Activated CD4-positive, alpha-beta T cell treated with anti-CD3 and anti-CD28 coated beads, Interleukin-2, Interleukin-6, amounts not matched to agents 100 ng/mL and 50 ng/mL, durations not matched to agents 16 hours and 8 hours (primary cell): ENCODE measurements around the gene C18orf54.
"Not testable (repeated sequence)": the region's sequence is repeated elsewhere in the genome, so short reads cannot be mapped to it uniquely, and the experiment has no call there.

Source experiments
- DNase-seq: peaks from one replicate; pipeline ENCODE4 v3.0.0-alpha.2; 2020

C18orf54 gene

DNA sequence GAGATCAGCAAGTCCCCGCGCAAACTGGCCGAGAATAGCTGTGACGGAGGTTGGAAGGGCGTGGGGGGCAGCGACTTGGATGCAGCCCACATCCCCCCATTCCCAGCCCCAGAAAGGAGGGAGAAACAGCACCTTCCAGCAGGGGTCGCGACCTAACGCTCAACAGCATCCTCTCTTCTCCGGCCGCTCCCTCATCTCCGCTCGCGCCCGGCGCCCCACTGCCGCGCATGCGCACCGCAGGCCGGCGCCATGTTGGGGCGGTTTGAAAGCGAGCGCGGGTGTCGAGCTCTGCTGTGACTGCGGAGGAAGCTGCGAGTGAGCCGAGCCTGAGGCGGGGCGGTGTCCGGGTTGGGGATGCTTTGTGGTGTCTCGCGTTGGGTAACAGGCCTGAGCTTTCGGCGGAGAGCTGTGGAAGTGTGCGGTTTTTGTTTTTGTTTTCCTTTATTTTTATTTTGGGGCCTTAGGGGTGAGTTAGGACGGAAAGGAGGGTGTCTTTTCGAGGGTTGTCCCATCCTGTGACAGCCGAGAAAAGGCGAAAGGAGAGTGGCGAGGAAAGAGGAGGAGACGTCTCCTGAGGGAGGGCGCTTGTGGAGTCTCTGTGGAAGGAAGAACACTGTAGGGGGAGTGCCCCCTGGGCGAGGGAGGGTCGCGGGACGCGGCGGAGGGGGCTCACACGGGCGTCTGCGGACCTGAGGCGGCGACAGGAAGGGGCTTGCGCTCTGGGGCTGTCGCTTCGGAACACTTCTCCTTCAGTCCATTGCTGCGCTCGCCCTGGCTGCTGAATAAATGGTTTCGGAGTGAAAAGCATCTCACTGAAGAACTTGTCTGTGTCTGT, at the start of gene C18orf54, which contains the start of gene STARD6:
TSS of gene C18orf54 (plus strand) at position 247 of the 835 bp plus-strand sequence. CDS start 2,667 bp downstream, outside the sequence.
TSS of gene STARD6 (minus strand) at position 199 of the 835 bp plus-strand sequence. CDS start 3,285 bp downstream, outside the sequence.
- DNase-seq, result peak; percentile 93

DNA sequence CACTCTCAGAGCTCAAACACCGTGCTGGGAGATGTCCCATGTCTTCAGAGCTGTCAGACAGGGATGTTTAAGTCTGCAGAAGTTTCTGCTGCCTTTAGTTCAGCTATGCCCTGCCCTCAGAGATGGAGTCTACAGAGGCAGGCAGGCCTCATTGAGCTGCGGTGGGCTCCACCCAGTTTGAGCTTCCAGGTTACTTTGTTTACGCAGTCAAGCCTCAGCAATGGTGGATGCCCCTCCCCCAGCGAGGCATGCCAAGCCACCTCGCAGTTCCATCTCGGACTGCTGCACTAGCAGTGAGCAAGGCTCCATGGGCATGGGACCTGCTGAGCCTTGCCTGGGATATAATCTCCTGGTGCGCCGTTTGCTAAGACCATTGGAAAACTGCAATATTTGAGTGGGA, 48.1 kb upstream of the C18orf54 start:
- DNase-seq, result not testable (repeated sequence)

DNA sequence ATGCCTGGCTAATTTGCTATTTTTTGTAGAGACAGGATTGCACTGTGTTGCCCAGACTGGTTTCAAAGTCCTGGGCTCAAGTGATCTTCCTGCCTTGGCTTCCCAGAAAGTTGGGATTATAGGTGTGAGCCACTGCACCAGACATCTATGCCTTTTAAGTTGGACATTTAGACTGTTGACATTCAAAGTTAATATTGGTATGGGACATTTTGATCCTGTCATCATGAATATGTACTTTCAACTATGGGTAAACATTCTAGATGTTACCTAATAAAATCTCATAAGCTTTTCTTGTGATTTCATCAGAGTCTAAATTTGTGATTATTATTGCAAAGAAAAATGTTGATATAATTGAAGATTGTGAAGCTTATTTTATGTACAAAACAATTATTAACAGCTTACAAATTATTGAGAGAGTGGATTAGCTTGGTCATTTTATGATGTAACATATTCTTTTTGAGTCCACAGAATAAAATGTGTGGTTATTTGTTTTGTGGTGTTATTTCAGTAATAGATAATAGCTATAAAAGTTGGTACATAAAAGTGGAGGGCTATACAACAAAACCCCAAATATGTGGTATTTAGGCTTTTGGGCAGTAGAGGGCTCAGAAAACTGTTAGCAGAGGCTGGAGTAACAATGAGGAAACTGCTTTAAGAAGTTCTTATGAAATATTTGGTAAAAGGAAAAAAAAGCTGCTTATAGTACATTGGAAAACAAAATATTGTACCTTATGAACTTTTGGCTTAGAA, 41.5 kb upstream of the C18orf54 start:
- no peak for DNase-seq

DNA sequence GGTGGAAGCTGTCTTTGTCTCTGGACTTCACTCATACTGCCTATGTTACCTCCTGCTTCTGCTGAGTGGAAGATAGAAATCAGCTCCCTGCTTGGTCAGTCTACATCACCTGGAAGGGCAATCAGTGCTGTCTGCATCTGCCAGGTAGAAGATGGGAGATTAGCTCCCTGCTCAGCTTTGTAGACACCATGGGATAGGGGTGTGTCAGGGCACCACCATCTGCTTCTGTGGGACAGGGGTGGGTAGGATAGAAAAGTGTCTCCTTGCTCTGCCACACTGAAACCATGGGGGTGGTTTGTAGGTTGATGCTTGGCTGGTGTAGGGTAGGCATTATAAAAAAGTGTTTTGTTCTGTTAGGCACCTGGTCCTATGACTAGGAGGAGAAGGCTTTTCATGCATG, 34.1 kb upstream of the C18orf54 start:
- DNase-seq, result no peak

DNA sequence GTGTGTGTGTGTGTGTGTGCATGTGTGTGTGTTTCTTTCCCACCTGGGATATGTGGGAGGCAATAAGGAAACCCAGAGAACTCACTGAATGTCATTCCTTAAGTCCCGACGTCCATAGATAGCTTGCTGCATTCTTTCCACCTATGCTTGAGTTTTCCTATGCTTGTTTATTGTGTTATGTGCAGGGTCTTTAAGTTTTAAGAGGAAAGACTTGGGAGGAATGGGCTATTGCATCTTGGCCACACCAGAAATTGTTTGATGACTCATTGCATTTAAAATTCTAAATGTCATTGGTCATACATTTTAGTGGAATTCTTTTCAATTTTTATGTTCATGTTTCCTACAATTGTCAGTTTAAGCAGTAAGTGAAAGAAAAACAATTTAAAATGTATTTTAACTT, 33.7 kb upstream of the C18orf54 start:
- no peak for DNase-seq

DNA sequence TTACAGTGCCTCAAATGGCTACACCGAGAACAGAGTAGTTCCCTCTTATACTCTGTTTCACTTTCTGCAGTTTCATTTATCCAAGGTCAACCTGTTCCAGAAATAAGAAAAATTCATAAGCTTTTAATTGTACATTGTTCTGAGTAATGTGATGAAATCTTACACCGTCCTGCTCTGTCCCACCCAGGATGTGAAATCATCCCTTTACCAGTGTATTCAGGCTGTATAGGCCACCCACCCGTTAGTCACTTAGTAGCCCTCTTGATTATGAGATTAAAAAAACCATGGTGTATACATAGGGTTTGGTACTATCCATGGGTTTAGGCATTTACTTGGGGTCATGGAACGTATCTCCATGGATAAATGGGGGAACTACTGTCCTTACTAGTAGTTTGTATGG, 29.9 kb upstream of the C18orf54 start:
- DNase-seq, result no peak

DNA sequence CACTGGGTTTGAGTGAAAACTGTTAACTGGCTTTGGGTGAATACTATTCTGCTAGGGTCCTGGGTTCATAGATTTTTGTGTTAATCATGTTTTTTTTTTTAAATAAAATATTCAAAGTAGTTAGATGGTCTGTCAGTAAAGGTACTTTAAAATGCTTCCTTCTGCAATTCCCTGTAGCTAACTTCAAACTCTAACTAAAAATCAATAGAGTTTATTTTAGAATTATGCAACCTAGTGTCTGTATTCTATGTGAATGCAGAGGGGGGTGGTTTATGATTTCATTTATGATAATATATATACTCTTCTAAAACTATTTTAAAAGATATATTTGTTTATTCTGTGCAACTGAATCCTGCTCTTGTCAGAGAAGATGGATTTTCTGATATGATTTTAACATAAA, 27.9 kb upstream of the C18orf54 start:
- no peak for DNase-seq

DNA sequence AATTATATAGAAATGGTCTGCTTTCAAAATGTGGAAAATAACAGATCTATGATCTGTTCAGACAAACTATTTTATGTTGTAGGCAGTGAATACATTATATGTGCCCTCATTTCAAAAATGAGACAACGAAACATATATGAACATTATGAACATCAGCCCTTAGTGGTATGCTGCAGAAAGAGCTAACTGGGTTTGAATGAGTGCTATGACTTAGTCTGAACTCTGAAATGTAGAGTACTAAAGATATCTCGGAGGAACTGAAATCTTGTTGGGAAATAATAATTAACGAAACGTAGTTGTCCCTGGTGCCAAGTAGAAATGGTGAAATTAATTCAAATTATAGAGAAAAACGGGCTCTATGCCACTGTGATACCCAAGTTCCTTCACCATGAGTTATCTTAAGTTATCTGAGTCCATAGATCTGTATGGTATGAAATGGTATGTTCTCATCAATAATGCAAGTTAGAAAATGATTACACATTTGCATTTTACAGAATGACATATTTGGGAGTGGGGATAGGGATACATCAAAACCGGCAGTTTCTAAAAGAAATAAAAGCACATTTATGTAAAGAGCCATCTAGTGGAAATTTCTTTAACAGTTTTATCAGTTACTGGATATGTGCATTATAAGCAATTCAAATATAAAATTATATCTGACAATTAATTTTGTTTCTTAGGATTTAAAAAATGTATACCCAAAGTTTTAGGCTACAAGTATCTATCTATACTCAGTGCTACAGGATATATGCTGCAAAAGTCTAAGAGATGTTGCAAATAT, 26.7 kb upstream of the C18orf54 start:
- DNase-seq, result no peak

DNA sequence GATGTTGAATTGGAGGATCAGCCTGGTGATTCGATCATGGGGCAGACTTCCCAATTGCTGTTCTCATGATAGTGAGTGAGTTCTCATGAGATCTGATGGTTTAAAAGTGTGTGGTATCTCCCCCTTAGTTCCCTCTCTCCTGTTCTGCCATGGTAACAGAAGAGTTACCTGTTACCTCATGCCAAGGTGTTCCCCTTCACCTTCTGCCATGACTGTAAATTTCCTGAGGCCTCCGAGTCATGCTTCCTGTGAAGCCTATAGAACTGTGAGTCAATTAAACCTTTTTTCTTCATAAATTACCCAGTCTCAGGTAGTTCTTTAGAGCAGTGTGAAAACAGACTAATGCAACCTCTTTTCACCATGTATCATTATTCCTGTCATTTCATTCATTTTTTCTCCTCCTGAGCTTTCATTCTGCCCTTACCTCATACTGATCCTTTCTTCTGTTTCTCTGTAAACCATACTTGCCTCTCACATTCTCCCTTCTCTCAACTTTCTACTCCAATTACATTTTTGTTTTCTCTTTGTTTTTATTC, 22.0 kb upstream of the C18orf54 start:
- DNase-seq, result no peak

DNA sequence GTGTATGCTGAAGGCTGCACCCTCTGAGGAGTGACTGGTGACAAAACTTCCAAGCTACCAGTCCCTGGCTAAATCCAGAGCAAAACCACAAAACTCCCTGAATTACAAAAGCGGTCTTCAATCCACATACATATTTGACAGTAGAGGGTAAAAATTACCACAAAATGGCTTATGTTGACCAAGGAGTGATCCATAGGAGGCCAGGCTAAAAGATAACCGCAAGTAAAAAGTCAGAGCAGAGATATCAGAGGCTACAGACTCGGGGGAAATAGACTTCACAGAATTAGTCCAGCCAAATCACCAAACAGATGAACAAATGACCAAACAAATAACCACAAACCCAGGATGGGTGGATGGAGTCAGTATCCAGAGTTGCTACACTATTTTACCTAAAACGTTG, 19.5 kb upstream of the C18orf54 start:
- DNase-seq, result no peak

DNA sequence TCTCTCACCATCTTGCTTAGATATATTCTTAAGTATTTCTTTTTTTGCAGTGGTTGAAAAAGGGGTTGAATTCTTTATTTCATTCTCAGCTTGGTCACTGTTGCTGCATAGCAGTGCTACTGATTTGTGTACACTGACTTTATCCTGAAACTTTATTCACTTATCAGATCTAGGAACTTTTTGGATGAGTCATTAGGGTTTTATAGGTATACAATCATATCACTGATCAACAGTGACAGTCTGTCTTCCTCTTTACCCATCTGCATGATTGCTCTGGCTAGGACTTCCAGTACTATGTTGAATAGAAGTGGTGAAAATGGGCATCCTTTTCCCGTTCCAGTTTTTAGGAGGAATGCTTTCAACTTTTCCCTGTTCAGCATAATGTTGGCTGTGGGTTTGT, 6.5 kb upstream of the C18orf54 start:
- DNase-seq, result peak; percentile 21

DNA sequence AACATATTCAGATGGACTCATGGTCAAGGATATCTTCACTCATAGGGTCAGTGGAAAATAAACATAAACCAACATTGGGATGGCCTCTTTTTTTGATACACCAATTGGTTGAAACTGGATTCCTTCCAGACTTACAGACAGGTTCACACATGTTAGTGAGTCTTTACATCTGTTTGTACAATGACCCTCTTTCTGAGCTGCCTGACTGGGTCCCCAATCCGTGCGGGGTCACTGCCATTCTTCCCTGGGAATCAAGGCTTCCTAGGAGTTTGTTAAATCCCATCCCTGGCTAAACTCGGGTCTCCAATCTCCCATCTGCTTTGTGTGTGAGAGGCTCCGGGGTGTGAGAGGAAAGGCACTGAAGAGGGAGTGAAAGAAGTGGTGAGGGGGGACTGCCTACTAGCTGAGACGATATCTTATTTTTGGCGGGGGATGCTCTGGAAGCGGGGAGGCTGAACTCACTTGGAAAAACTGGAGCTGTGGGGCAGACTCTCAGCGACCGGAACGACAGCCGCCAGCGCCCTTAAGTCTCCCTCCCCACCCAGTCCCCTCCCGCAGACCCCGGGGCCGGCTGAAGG, 535 bp upstream of the C18orf54 start:
- DNase-seq, result no peak

DNA sequence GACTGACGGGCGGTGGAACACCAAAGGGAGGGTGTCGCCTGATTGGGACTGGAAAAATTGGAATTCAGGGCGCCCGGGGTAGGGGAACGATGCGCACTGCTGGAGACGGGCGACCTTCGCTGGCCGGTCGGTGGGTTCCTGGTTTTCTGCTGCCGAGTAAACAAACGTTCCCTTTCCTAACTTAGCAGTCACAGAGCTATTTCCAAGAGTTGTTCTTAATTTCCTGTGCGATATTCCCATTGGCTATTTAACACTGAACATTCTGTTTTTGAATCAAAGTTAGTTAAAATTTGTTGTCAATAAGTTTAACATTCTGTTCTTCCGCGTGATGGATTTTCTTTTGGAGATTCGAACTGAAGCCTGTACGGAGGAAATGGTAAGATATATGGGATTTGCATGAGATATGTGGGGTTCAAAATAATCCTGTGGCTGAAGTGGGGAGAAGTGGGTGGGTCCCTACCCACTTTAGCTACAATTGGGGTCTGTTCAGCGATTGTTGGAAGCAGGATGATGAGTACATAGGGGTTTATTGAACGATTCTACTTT, 862 bp downstream of the C18orf54 start:
- no peak for DNase-seq

DNA sequence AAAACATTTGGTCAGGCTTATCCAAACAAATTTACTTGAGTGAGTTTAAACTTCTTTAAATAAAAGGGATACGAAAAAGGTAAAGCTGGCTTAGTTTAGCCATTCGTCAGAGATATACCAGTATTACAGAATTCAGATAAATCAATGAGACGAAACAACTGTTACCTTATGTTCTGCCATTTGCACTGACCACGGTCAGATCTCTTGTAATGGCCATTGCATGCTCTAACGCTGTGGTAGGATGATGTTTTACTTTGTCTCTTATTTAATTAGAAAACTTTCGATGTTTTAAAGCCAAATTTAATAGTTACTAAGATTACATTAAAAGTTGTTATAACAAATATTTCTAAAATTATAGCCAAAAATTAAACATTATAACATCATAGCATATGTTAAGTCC, 1.5 kb downstream of the C18orf54 start:
- DNase-seq, result no peak

DNA sequence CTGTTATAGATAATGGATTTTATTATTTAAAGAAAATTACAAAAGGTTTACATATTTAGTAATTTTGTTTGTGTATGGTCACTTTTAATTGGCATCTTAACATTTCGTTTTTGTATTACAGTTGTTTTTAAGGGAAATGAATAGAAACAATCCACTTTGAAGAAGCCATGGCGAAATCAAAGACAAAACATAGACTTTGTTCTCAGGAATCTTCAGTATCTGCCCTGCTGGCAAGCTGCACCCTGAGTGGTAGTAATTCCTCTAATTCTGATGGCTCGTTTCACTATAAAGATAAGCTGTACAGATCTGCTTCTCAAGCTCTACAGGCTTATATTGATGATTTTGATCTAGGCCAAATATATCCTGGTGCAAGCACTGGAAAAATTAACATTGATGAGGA, 2.7 kb downstream of the C18orf54 start:
- no peak for DNase-seq

DNA sequence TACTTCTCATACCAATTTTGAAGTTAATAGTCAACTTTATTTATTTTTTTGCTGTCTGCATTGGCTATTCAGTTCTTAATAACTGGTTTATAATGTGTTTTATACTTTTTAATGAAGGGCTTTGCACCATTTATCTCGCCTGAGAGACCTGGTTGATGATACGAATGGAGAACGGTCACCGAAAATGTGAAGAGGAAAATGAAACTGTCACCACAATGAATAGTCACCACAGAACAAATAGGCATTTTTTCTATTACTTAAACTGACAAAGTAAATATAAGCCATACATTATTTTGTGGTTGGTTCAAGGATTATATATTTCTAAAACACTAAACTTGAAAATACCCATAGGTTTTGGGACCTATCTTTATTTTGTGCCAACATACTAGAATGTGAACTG, 20.4 kb downstream of the C18orf54 start:
- peak; percentile 34 for DNase-seq

DNA sequence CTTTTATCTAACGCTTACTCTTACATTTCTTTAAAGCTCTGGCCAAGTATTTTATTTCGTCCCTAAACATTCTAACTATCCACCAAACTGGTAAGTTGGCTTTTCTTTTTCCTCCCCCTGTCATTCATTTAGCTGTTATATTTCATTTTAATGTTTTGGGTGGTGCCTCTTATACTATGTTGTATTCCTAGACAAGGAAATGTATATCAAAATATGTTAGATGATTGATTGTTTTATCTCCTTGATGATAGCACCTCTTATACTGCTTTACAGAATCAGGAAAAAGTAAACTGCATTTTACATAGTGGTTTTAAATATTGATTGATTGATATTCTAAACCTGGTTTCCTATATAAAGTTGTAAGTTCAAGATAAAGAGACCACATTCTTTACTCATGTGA, 23.9 kb downstream of the C18orf54 start:
- DNase-seq, result no peak

DNA sequence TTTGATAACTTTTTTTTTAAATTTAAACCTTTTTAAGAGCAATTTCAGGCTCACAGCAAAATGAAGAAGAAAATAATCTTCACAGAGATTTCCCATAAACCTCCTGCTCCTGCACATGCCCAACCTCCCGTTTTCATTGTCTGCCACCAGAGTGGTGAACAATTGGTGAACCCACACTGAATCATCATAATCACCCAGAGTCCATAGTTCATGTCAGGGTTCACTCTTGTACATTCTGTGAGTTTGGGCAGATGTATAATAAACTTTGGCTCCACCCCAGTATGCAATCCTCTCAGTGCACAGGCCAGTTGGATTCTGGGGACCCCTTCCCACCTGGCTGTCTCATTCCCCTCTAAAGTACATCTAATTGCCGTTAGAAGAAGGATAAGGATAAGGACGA, 24.4 kb downstream of the C18orf54 start:
- DNase-seq, result no peak

DNA sequence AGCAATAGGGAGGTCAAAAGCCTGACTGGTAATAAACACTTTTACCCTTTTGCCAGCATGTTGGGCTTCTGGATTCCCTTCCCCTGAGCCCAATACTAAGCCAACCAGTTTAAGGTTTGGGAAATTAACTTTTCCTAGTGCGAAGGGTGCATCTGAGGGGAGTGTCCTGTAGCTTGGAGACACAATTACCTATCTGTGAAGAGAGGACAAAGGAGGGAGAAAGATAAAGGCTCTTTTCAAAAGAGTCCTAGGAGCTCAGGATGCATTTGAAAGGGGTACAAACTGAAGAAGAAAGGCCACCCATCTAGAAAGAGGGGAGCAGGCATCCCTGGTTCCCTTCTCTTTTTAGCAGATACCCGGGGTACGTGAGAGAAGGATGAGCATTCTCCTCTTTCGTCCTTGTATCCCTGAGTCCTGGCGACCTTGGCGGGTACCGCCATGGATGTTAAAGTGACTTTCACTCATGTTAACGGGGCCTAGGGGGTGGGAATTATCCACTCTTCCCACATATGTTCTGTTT, 25.1 kb downstream of the C18orf54 start:
- no peak for DNase-seq

DNA sequence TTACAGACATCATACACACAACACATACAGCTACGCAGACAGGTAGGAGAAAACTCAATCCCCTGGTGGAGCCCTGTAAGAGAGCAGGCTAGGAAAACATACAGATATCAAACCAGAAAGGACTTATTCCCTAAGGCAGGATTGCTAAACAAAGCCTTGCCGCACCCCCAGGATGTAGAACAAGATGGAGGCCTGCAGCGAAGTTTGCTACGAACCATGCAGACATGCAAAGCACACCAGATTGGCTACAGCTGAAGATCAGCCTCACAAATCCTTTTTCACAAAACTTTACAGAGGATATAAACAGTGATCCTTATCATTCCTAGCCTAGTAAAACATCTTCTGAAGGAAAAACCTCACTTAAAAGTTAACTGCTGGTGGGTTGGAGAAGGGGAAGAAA, 28.3 kb downstream of the C18orf54 start:
- DNase-seq, result no peak

DNA sequence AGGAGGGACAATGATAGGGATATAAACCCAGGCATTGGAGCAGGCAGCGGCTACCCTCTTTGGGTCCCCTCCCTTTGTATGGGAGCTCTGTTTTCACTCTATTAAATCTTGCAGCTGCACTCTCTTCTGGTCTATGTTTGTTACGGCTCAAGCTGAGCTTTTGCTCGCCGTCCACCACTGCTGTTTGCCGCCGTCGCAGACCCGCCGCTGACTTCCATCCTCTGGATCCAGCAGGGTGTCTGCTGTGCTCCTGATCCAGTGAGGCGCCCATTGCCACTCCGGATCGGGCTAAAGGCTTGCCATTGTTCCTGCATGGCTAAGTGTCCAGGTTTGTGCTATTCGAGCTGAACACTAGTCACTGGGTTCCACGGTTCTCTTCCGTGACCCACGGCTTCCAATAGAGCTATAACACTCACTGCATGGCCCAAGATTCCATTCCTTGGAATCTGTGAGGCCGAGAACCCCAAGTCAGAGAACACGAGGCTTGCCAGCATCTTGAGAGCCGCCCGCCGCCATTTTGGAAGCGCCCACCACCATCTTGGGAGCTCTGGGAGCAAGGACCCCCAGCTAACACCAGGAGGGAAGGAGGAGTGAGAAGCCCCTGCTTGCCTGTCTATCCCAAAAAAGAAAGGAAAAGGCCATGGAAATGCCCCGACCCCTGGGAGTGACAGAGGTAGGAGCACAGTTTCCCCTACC, 29.2 kb downstream of the C18orf54 start:
- DNase-seq, result not testable (repeated sequence)
